H9 (cell line): Measurements from ENCODE around the gene STK38. TPM values are rescaled to one million over a fixed set of nuclear protein-coding genes. Genes with fewer than 3 reads are reported as not detected.
"Not testable (repeated sequence)": the region's sequence is repeated elsewhere in the genome, so short reads cannot be mapped to it uniquely, and the experiment has no call there.

Experiments used
- DNase-seq: peaks from one replicate; pipeline ENCODE4 v3.0.0-alpha.2; 2017
- H2AFZ ChIP-seq: one replicate; pipeline ENCODE4 v1.6.1; 2013; ENCODE audit warnings: mild to moderate bottlenecking, low read length, control low read depth, moderate library complexity
- H2AK5ac ChIP-seq: 2 replicates; pipeline ENCODE4 v1.6.1; 2013; ENCODE audit warnings: low read length, control low read depth, mixed read lengths; ENCODE audit not compliant: insufficient read length
- H2BK120ac ChIP-seq: one replicate; pipeline ENCODE4 v1.6.1; 2013; ENCODE audit warnings: low read depth, mild to moderate bottlenecking, low read length, control low read depth, inconsistent platforms; ENCODE audit not compliant: poor library complexity, severe bottlenecking
- H2BK12ac ChIP-seq: 2 replicates; pipeline ENCODE4 v1.6.1; 2013; ENCODE audit warnings: low read length, control low read depth, mixed read lengths, low read depth; ENCODE audit not compliant: insufficient read length
- H2BK15ac ChIP-seq: 2 replicates; pipeline ENCODE4 v1.6.1; 2013; ENCODE audit warnings: low read depth, low read length, control low read depth
- H2BK20ac ChIP-seq: one replicate; pipeline ENCODE4 v1.6.1; 2013; ENCODE audit warnings: low read depth, mild to moderate bottlenecking, low read length, control low read depth, inconsistent platforms; ENCODE audit not compliant: poor library complexity, severe bottlenecking
- H2BK5ac ChIP-seq: 2 replicates; pipeline ENCODE4 v1.6.1; 2013; ENCODE audit warnings: low read length, control low read depth, mixed read lengths; ENCODE audit not compliant: insufficient read length
- H3K14ac ChIP-seq: 2 replicates; pipeline ENCODE4 v1.6.1; 2013; ENCODE audit warnings: low read length, control low read depth; ENCODE audit not compliant: insufficient read depth
- H3K18ac ChIP-seq: 2 replicates; pipeline ENCODE4 v1.6.1; 2013; ENCODE audit warnings: low read depth, mild to moderate bottlenecking, mixed read lengths, low read length, control low read depth; ENCODE audit not compliant: insufficient read length
- H3K23ac ChIP-seq: 2 replicates; pipeline ENCODE4 v1.6.1; 2013; ENCODE audit warnings: low read length, control low read depth, mixed read lengths, low read depth; ENCODE audit not compliant: insufficient read length
- H3K23me2 ChIP-seq: 2 replicates; pipeline ENCODE4 v1.6.1; 2013; ENCODE audit warnings: low read depth, mild to moderate bottlenecking, mixed read lengths, low read length, control low read depth; ENCODE audit not compliant: insufficient read length, poor library complexity, severe bottlenecking
- H3K27ac ChIP-seq: 2 replicates; pipeline ENCODE4 v1.5.1; 2013; ENCODE audit warnings: low read length, control low read depth, mixed read lengths, low read depth; ENCODE audit not compliant: insufficient read length
- H3K27me3 ChIP-seq: 2 replicates; pipeline ENCODE4 v1.6.1; 2013; ENCODE audit warnings: low read length, control low read depth, inconsistent platforms; ENCODE audit not compliant: insufficient read depth
- H3K4ac ChIP-seq: 2 replicates; pipeline ENCODE4 v1.6.1; 2013; ENCODE audit warnings: low read depth, mild to moderate bottlenecking, control low read depth, inconsistent platforms, low read length, moderate library complexity
- H3K4me1 ChIP-seq: 2 replicates; pipeline ENCODE4 v1.6.1; 2013; ENCODE audit warnings: low read length, control low read depth, inconsistent platforms; ENCODE audit not compliant: insufficient read depth
- H3K4me2 ChIP-seq: 2 replicates; pipeline ENCODE4 v1.6.1; 2013; ENCODE audit warnings: low read length, control low read depth, mixed read lengths; ENCODE audit not compliant: insufficient read length, insufficient read depth
- H3K56ac ChIP-seq: 2 replicates; pipeline ENCODE4 v1.6.1; 2013; ENCODE audit warnings: low read depth, mild to moderate bottlenecking, mixed read lengths, low read length, control low read depth; ENCODE audit not compliant: insufficient read length
- H3K79me1 ChIP-seq: 2 replicates; pipeline ENCODE4 v1.6.1; 2013; ENCODE audit warnings: low read depth, mild to moderate bottlenecking, moderate library complexity, low read length, control low read depth, inconsistent platforms; ENCODE audit not compliant: insufficient read depth, poor library complexity, severe bottlenecking
- H3K79me2 ChIP-seq: 2 replicates; pipeline ENCODE4 v1.6.1; 2013; ENCODE audit warnings: low read length, control low read depth, inconsistent platforms; ENCODE audit not compliant: insufficient read depth
- H3K9ac ChIP-seq: 2 replicates; pipeline ENCODE4 v1.6.1; 2013; ENCODE audit warnings: low read length, control low read depth, mixed read lengths; ENCODE audit not compliant: insufficient read length; ENCODE audit errors: extremely low read depth
- H3K9me3 ChIP-seq: one replicate; pipeline ENCODE4 v1.6.1; 2013; ENCODE audit warnings: low read depth, low read length, inconsistent platforms; ENCODE audit not compliant: control insufficient read depth
- H3T11ph ChIP-seq: one replicate; pipeline ENCODE4 v1.6.1; 2013; ENCODE audit warnings: mild to moderate bottlenecking, low read length, control low read depth, inconsistent platforms
- H4K20me1 ChIP-seq: one replicate; pipeline ENCODE4 v1.6.1; 2013; ENCODE audit not compliant: control insufficient read depth, insufficient read length, insufficient read depth
- H4K5ac ChIP-seq: 2 replicates; pipeline ENCODE4 v1.6.1; 2013; ENCODE audit warnings: low read depth, mild to moderate bottlenecking, mixed read lengths, low read length, control low read depth; ENCODE audit not compliant: insufficient read length
- H4K8ac ChIP-seq: replicated peaks from 2 replicates; pipeline ENCODE4 v1.6.1; 2013; ENCODE audit warnings: low read length, control low read depth, mixed read lengths, low read depth; ENCODE audit not compliant: insufficient read length
- H4K91ac ChIP-seq: 2 replicates; pipeline ENCODE4 v1.6.1; 2013; ENCODE audit warnings: low read depth, mild to moderate bottlenecking, moderate library complexity, mixed read lengths, low read length, control low read depth; ENCODE audit not compliant: insufficient read length
- H3K27ac Mint-ChIP-seq, 3 experiments: 2 replicates in 2 of 3; 3 replicates in 1 of 3; pipeline ENCODE4 v1.8.0; 2020 to 2021; ENCODE audit warnings: mixed read lengths in 3 of 3, mild to moderate bottlenecking in 1 of 3, moderate library complexity in 1 of 3
- H3K27me3 Mint-ChIP-seq: 2 replicates; pipeline ENCODE4 v1.8.0; 2021; ENCODE audit warnings: low read depth, mild to moderate bottlenecking, moderate library complexity, mixed read lengths
- H3K36me3 Mint-ChIP-seq, 3 experiments: 2 replicates in 2 of 3; 3 replicates in 1 of 3; pipeline ENCODE4 v1.8.0; 2020 to 2021; ENCODE audit warnings: low read depth in 3 of 3, mixed read lengths in 3 of 3; ENCODE audit not compliant: insufficient read depth in 1 of 3
- H3K4me1 Mint-ChIP-seq, 2 experiments: 2 replicates each; pipeline ENCODE4 v1.8.0; 2020; ENCODE audit warnings: mixed read lengths in 2 of 2
- H3K4me3 Mint-ChIP-seq, 2 experiments: 2 replicates in 1 of 2; 3 replicates in 1 of 2; pipeline ENCODE4 v1.8.0; 2020 to 2021; ENCODE audit warnings: mild to moderate bottlenecking in 2 of 2, mixed read lengths in 2 of 2, moderate library complexity in 1 of 2
- H3K9me3 Mint-ChIP-seq, 2 experiments: 2 replicates in 1 of 2; 3 replicates in 1 of 2; pipeline ENCODE4 v1.8.0; 2020; ENCODE audit warnings: mild to moderate bottlenecking in 2 of 2, mixed read lengths in 2 of 2, moderate library complexity in 1 of 2
- WGBS: extraction: QIAGEN DNeasy Blood & Tissue Kit; methylation state at CpG from one replicate; pipeline ENCODE4 v1.1.7; 2013; ENCODE audit warnings: missing lambda C conversion rate, low lambda C conversion rate, mixed read lengths; ENCODE audit not compliant: insufficient read length; ENCODE audit errors: extremely low coverage; 5-methylcytosine and 5-hydroxymethylcytosine counted together
- total RNA-seq: library from RNA; stranded (reverse); gene quantifications from 2 replicates; pipeline ENCODE4 v1.2.1, GENCODE V29; 2021
- TF ChIP-seq, protein P1 (sequence below): fragments of 200-600 bp; sonication (generic); conservative IDR thresholded peaks from 3 replicates; pipeline ENCODE4 v1.8.0; 2021; ENCODE audit warnings: antibody characterized with exemption, mild to moderate bottlenecking

STK38 gene
- total RNA-seq, 1 experiment from 2014 or later: 17.5 TPM

DNA sequence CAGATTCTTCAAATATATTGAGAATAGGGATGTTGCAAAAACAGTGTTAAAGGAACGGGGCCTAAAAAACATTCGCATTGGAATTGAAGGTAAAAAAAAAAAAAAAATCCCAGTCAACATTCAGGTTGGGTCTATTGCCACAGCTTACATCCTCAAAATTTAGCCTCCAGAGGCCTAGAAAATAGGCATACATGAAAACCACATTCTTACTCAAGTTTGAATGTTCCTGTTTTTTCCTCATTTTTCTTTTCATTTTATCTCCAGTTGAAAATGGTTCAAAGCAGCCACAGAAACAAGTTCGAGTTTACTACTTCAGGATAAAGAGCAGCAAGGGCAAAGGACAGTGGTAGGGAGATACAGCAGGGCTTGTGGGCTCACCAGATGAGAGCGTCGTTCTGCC, 62.5 kb downstream of the STK38 start:
- Mint-ChIP-seq H3K36me3 (peaks cover 10 to 53% (median 34%) of the 10 kb centered on the region in 3 experiments; a peak in 5 of 7 replicates), H3K27ac (no peak overlapping the region)
- H3K9me3 ChIP-seq: no peaks in the 10 kb centered on the region

DNA sequence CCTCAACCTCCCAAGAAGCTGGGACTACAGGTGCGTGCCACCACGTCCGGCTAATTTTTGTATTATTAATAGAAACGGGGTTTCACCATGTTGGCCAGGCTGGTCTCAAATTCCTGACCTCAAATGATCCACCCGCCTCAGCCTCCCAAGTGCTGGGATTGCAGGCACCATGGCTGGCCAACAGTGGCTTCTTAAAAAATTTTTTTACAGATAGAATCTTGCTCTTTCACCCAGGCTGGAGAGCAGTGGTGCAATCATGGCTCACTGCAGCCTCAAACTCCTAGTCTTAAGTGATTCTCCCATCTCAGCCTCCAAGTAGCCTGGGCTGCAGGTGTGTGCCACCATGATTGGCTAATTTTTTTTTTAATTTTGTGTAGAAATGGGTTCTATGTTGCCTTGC, 64.0 kb downstream of the STK38 start:
- not testable (repeated sequence) for H3K4me3 Mint-ChIP-seq, H4K20me1 ChIP-seq, H3K4me1 ChIP-seq, H3K9me3 Mint-ChIP-seq, H2BK120ac ChIP-seq, H3K27ac Mint-ChIP-seq, H2BK15ac ChIP-seq, H4K5ac ChIP-seq, H3K27ac ChIP-seq, H2AK5ac ChIP-seq, H3K56ac ChIP-seq, H4K91ac ChIP-seq, DNase-seq, H3K79me1 ChIP-seq, H3K4ac ChIP-seq, H3K18ac ChIP-seq, H2BK5ac ChIP-seq, H2BK12ac ChIP-seq, H3K4me2 ChIP-seq, H4K8ac ChIP-seq, H3K27me3 Mint-ChIP-seq, H2BK20ac ChIP-seq, H2AFZ ChIP-seq, H3K23ac ChIP-seq, H3K23me2 ChIP-seq, H3K9ac ChIP-seq, H3K4me1 Mint-ChIP-seq, H3T11ph ChIP-seq, H3K14ac ChIP-seq, H3K9me3 ChIP-seq, H3K27me3 ChIP-seq, H3K79me2 ChIP-seq
- WGBS: no CpG with 5 or more reads among the region's 5 CpGs
- peaks cover 10 to 54% (median 34%) of the 10 kb centered on the region in 3 experiments; a peak in 5 of 7 replicates for H3K36me3 Mint-ChIP-seq

More for the DNA sequence above, 62.5 kb downstream of the STK38 start:
- H4K8ac ChIP-seq: no peak overlapping the region
- H2AK5ac ChIP-seq: no peak overlapping the region
- no peak overlapping the region for H2BK5ac ChIP-seq
- no peaks in the 10 kb centered on the region for H4K20me1 ChIP-seq
- Mint-ChIP-seq H3K4me1 (no peaks in the 10 kb centered on the region), H3K27me3 (no peaks in the 10 kb centered on the region; the same call in 1 of the 2 replicates), H3K4me3 (no peak overlapping the region), H3K9me3 (no peaks in the 10 kb centered on the region)
- no peaks in the 10 kb centered on the region for H3K27me3 ChIP-seq
- no peaks in the 10 kb centered on the region for H3K4me1 ChIP-seq
- H2BK15ac ChIP-seq: no peak overlapping the region
- no peak overlapping the region for H3K23ac ChIP-seq
- no peak overlapping the region for H2BK12ac ChIP-seq
- H4K91ac ChIP-seq: no peak overlapping the region
- no peak overlapping the region for H2BK120ac ChIP-seq
- no peak overlapping the region for H3K4me2 ChIP-seq
- H3K56ac ChIP-seq: no peak overlapping the region
- H3T11ph ChIP-seq: no peak overlapping the region
- TF ChIP-seq, protein P1, sequence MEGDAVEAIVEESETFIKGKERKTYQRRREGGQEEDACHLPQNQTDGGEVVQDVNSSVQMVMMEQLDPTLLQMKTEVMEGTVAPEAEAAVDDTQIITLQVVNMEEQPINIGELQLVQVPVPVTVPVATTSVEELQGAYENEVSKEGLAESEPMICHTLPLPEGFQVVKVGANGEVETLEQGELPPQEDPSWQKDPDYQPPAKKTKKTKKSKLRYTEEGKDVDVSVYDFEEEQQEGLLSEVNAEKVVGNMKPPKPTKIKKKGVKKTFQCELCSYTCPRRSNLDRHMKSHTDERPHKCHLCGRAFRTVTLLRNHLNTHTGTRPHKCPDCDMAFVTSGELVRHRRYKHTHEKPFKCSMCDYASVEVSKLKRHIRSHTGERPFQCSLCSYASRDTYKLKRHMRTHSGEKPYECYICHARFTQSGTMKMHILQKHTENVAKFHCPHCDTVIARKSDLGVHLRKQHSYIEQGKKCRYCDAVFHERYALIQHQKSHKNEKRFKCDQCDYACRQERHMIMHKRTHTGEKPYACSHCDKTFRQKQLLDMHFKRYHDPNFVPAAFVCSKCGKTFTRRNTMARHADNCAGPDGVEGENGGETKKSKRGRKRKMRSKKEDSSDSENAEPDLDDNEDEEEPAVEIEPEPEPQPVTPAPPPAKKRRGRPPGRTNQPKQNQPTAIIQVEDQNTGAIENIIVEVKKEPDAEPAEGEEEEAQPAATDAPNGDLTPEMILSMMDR: no peak
- no peak overlapping the region for H4K5ac ChIP-seq
- H3K79me1 ChIP-seq: no peaks in the 10 kb centered on the region
- WGBS: no CpG with 5 or more reads among the region's 5 CpGs
- no peak overlapping the region for H3K9ac ChIP-seq
- no peak for DNase-seq
- no peak overlapping the region for H3K27ac ChIP-seq
- no peaks in the 10 kb centered on the region for H3K23me2 ChIP-seq
- no peak overlapping the region for H2BK20ac ChIP-seq
- no peak overlapping the region for H2AFZ ChIP-seq
- H3K79me2 ChIP-seq: no peaks in the 10 kb centered on the region
- no peak overlapping the region for H3K18ac ChIP-seq
- no peak overlapping the region for H3K14ac ChIP-seq
- H3K4ac ChIP-seq: no peak overlapping the region
